ENCODE results near the gene CHD3. TPM values are rescaled to one million over a fixed set of nuclear protein-coding genes. Genes with fewer than 3 reads are reported as not detected.
A peak's percentile ranks its signal among the peaks of the same experiment; 100 is the strongest.

The CHD3 gene
- 496 TPM for total RNA-seq

GRCh38 chr17:7888184-7888920, at the start of gene CHD3:
Gene CHD3 (plus strand): TSS chr17:7888789. CDS start chr17:7889001, 212 bp downstream.

GRCh38 chr17:7854851-7855659, 33.5 kb upstream of the CHD3 start, which contains the start of gene TMEM88:
Gene TMEM88 (plus strand): TSS chr17:7855066. CDS start chr17:7855075, 9 bp downstream.

GRCh38 chr17:7856811-7857712, 31.5 kb upstream of the CHD3 start, which contains the start of gene NAA38:
Gene NAA38 (minus strand): TSS chr17:7857559. CDS start chr17:7857463, 96 bp downstream.

GRCh38 chr17:7857713-7858521, 30.7 kb upstream of the CHD3 start, which contains the start of gene CYB5D1:
Gene CYB5D1 (plus strand): TSS chr17:7858003. CDS start chr17:7858135, 132 bp downstream.

GRCh38 chr17:7915611-7916384, 27.2 kb downstream of the CHD3 start, which contains the start of gene RNF227:
Gene RNF227 (minus strand): TSS chr17:7916289. CDS start chr17:7916195, 94 bp downstream.

GRCh38 chr17:7929158-7930023, 40.8 kb downstream of the CHD3 start, which contains the start of gene KCNAB3:
Gene KCNAB3 (minus strand): TSS chr17:7929856. CDS start chr17:7929435, 421 bp downstream.

GRCh38 chr17:7931709-7932482, 43.3 kb downstream of the CHD3 start, which contains the start of the genes CNTROB and TRAPPC1:
Gene CNTROB (plus strand): TSS chr17:7932206. CDS start chr17:7933080, 874 bp downstream.
Gene TRAPPC1 (minus strand): TSS chr17:7931946. CDS start chr17:7931829, 117 bp downstream.

Small RNAs within 50 kb of the gene (small RNA-seq; reads per million reads assigned to genes)
- 2.9 reads per million, percentile 84 among the genes with 10 or more reads in this experiment for gene SCARNA21 (ENCODE audit: low replicate concordance)

Other genes with a start within 250 kb of the CHD3 start
- gene ATP1B2, start 237.9 kb upstream of the CHD3 start, total RNA-seq = 16.6 TPM
- gene TP53, start 201.3 kb upstream of the CHD3 start, total RNA-seq = 15.3 TPM
- 11.6 TPM for gene WRAP53, start 200.3 kb upstream of the CHD3 start, total RNA-seq
- gene EFNB3, start 183.6 kb upstream of the CHD3 start, total RNA-seq = 19.7 TPM
- gene DNAH2, start 171.0 kb upstream of the CHD3 start, total RNA-seq = 2.2 TPM
- 33.5 TPM for gene KDM6B, start 54.6 kb upstream of the CHD3 start, total RNA-seq
- 1.9 TPM for gene TMEM88, start 33.7 kb upstream of the CHD3 start, total RNA-seq
- gene NAA38, start 31.2 kb upstream of the CHD3 start, total RNA-seq = 24.1 TPM
- 18.2 TPM for gene CYB5D1, start 30.8 kb upstream of the CHD3 start, total RNA-seq
- 7.5 TPM for gene RNF227, start 27.5 kb downstream of the CHD3 start, total RNA-seq
- gene KCNAB3, start 41.1 kb downstream of the CHD3 start, total RNA-seq = 7.5 TPM
- gene TRAPPC1, start 43.2 kb downstream of the CHD3 start, total RNA-seq = 32.2 TPM
- gene CNTROB, start 43.4 kb downstream of the CHD3 start, total RNA-seq = 46.0 TPM
- not detected for gene GUCY2D, start 113.8 kb downstream of the CHD3 start, total RNA-seq
- not detected for gene ALOX15B, start 150.3 kb downstream of the CHD3 start, total RNA-seq
- 0.63 TPM for gene ALOX12B, start 198.9 kb downstream of the CHD3 start, total RNA-seq
- gene ALOXE3, start 229.7 kb downstream of the CHD3 start, total RNA-seq = 0.63 TPM
- 1.9 TPM for gene HES7, start 235.3 kb downstream of the CHD3 start, total RNA-seq

Measured in parietal lobe (tissue), 2 donors.